ENCODE measurements around the gene ANKRD13A.
"Not testable (repeated sequence)": the region's sequence is repeated elsewhere in the genome, so short reads cannot be mapped to it uniquely, and the experiment has no call there.

ANKRD13A gene

DNA sequence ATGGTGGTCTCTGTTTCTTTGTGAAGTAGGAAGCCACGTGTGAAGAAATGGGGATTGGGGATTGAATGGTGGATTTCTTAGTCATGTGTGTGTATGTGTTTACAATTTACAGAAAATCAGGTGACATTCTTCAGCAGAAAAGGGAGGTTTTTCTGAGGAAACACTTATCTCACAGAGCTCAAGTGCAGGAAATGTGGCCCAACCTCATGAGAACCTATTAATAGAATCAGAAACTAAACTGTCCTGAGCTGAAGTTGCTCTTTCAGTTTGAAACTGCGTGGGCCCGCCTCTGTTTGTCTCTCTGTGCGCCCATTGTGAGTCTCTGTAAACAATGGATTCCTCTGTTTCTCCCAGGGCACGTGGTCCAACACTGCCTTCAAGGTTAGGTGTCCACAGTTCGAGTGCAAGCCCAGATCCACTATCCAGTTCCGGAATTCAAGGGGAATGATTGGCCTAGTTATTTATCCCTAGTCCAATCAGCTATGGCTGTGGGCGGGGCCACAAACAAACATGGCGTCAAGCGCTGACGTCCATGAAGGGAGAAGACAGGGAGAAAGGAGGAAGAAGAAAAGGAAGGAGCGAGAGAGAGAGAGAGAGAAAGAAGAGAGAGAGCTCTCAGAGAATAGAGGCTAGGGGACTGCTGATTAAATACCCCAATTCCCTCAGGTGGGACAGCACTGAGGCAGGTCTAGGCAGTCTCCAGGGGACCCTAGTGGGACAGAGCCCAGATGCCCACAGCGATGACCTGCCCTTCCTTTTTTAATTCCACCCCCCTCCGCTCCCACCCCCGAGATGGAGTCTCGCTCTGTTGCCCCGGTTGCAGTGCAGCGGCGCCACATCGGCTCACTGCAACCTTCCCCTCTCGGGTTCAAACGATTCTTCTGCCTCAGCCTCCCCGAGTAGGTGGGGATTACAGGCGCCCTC lies 80.5 kb downstream of the ANKRD13A start:
- peak; percentile 83 for DNase-seq (ENCODE audit: low spot score)

DNA sequence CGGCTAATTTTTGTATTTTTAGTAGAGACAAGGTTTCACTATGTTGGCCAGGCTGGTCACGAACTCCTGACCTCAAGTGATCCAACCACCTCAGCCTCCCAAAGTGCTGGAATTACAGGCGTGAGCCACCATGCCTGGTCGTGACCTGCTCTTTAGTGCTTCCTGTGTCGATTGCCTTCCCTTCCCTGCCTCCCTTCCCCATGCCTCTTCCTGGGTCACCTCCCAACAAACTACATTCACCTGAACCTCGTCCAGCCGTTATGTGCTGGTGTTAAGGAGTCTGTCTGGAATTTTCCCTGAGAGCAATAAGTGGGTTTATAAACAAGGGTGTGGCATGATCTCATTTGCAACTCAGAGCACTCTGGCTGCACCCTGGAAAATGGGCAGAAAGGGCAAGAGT lies 81.2 kb downstream of the ANKRD13A start:
- DNase-seq (ENCODE audit: low spot score) = no peak

DNA sequence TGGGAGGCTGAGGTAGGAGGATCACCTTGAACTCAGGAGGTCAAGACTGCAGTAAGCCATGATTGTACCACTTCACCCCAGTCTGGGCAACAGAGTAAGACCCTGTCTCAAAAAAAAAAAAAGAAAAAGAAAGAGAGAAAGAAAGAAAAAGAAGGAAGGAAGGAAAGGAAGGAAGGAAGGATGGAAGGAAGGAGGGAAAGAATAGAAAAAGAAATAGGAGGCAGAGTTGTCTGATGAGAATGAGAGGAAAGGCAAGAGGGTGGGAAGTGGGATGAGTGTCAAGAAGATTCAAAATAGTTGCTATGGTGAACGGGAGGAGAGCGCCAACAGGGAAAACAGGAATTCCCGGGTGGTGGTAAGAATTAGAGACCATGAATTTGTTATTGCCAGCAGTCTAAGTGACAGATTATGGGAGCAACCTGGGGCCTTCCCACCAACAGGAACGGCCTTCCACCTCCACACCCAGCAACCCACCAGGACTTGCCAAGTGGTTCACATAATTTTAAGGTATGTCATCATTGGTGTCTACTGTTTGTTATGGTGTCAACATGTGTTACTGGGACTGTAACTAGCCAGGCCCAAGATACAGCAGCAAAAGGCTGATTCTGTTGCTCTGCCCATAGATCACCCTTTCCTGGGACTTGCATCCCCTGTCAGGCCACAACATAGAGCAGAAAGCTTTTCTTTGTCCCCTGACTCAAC lies 85.2 kb downstream of the ANKRD13A start:
- DNase-seq (ENCODE audit: low spot score) = no peak

DNA sequence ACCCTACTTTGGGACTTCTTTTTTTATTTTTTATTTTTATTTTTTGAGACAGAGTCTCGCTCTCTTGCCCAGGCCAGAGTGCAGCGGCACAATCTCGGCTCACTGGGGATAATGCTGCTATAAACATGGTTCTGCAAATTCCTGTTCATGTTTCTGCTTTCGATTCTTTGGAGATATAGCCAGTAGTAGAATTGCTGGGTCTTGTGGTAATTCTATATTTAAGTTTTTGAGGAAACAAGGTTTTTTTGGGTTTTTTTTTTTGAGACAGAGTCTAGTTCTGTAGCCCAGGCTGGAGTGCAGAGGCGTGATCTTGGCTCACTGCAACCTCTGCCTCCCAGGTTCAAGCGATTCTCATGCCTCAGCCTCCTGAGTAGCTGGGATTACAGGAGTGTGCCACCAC lies 89.0 kb downstream of the ANKRD13A start:
- DNase-seq (ENCODE audit: low spot score) = not testable (repeated sequence)

- DNase-seq (ENCODE audit: low spot score) = no peak
These were observed 89.7 kb downstream of the ANKRD13A start for GRCh38 chr12:110088936-110089335.

Data from CD4-positive, alpha-beta T cell treated with Interleukin-2 at 100 ng/mL for 4 hours (primary cell).